C4-2B (cell line): ENCODE data around the gene THEM5.

Experiments
- ZFX ChIP-seq: fragments of 450-650 bp; IDR thresholded peaks from 2 replicates; pipeline ENCODE4 v1.6.1; 2017
- TF ChIP-seq, protein P1 (sequence below): fragments of 450-650 bp; conservative IDR thresholded peaks from 2 replicates; pipeline ENCODE4 v1.5.1; 2017; ENCODE audit warnings: mild to moderate bottlenecking

GRCh38 chr1:151849871-151850270 lies 3.6 kb downstream of the THEM5 start:
- TF ChIP-seq, protein P1, sequence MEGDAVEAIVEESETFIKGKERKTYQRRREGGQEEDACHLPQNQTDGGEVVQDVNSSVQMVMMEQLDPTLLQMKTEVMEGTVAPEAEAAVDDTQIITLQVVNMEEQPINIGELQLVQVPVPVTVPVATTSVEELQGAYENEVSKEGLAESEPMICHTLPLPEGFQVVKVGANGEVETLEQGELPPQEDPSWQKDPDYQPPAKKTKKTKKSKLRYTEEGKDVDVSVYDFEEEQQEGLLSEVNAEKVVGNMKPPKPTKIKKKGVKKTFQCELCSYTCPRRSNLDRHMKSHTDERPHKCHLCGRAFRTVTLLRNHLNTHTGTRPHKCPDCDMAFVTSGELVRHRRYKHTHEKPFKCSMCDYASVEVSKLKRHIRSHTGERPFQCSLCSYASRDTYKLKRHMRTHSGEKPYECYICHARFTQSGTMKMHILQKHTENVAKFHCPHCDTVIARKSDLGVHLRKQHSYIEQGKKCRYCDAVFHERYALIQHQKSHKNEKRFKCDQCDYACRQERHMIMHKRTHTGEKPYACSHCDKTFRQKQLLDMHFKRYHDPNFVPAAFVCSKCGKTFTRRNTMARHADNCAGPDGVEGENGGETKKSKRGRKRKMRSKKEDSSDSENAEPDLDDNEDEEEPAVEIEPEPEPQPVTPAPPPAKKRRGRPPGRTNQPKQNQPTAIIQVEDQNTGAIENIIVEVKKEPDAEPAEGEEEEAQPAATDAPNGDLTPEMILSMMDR = no peak
- TF ChIP-seq ZFX = no peak
